ENCODE results near the gene STRBP. TPM values are rescaled to one million over a fixed set of nuclear protein-coding genes. Genes with fewer than 3 reads are reported as not detected.

Gene STRBP
- total RNA-seq, 1 donor from 2014 or later, result 17.3 TPM

DNA sequence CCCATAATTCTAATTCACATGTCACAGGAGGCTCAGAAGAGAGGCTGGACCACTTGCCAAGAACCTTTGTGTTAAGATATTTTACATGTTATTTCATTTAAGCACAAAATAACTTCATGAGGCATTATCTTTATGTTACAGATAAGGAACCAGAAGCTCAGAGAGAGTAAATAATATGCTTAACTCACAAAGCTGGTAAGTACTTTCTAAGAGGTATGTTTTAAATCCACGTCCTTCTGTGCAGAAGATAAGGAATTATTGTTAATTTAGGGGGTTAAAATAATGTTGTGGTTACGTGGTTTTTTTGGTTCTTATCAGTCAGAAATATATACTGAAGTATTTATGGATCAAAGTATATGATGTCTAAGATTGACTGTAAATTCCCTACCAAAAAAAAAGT is 8.0 kb downstream of the STRBP start:
- Mint-ChIP-seq H3K36me3 (ENCODE audit: unreplicated experiment) (no peaks in the 10 kb centered on the region), H3K9me3 (ENCODE audit: unreplicated experiment) (no peaks in the 10 kb centered on the region), H3K27ac (ENCODE audit: unreplicated experiment) (no peak overlapping the region), H3K27me3 (ENCODE audit: unreplicated experiment) (peaks cover 5% of the 10 kb centered on the region), H3K4me1 (ENCODE audit: unreplicated experiment) (no peaks in the 10 kb centered on the region), H3K4me3 (ENCODE audit: unreplicated experiment) (no peak overlapping the region)
- DNase-seq (ENCODE audit: extremely low spot score, unreplicated experiment), result no peak
- TF ChIP-seq, protein P1, sequence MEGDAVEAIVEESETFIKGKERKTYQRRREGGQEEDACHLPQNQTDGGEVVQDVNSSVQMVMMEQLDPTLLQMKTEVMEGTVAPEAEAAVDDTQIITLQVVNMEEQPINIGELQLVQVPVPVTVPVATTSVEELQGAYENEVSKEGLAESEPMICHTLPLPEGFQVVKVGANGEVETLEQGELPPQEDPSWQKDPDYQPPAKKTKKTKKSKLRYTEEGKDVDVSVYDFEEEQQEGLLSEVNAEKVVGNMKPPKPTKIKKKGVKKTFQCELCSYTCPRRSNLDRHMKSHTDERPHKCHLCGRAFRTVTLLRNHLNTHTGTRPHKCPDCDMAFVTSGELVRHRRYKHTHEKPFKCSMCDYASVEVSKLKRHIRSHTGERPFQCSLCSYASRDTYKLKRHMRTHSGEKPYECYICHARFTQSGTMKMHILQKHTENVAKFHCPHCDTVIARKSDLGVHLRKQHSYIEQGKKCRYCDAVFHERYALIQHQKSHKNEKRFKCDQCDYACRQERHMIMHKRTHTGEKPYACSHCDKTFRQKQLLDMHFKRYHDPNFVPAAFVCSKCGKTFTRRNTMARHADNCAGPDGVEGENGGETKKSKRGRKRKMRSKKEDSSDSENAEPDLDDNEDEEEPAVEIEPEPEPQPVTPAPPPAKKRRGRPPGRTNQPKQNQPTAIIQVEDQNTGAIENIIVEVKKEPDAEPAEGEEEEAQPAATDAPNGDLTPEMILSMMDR (IDR thresholded peaks at IDR 0.05), result no peak

DNA sequence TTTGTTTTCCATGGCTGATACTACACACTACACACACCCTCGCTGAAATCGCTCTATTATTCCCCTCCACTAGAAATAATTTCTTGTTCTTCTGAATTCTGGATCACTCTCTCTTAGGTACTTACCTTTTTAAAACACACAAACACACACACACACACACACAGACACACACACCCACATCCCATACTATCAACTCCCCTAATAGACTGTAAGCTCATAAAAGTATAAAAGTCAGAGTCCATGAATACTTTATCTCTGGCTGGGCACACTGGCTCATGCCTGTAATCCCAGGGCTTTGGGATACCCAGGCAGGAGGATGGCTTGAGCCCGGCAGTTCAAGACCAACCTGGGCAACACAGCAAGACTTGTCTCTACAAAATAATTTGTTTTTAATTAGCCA is 11.1 kb downstream of the STRBP start:
- no peak overlapping the region for H3K4me3 Mint-ChIP-seq (ENCODE audit: unreplicated experiment)
- TF ChIP-seq, protein P1 (IDR thresholded peaks at IDR 0.05), result no peak
- DNase-seq (ENCODE audit: extremely low spot score, unreplicated experiment), result no peak
- H3K27ac Mint-ChIP-seq (ENCODE audit: unreplicated experiment), result no peak overlapping the region
- H3K36me3 Mint-ChIP-seq (ENCODE audit: unreplicated experiment), result no peaks in the 10 kb centered on the region
- no peaks in the 10 kb centered on the region for H3K4me1 Mint-ChIP-seq (ENCODE audit: unreplicated experiment)
- no peaks in the 10 kb centered on the region for H3K9me3 Mint-ChIP-seq (ENCODE audit: unreplicated experiment)
- H3K27me3 Mint-ChIP-seq (ENCODE audit: unreplicated experiment), result peaks cover 5% of the 10 kb centered on the region

DNA sequence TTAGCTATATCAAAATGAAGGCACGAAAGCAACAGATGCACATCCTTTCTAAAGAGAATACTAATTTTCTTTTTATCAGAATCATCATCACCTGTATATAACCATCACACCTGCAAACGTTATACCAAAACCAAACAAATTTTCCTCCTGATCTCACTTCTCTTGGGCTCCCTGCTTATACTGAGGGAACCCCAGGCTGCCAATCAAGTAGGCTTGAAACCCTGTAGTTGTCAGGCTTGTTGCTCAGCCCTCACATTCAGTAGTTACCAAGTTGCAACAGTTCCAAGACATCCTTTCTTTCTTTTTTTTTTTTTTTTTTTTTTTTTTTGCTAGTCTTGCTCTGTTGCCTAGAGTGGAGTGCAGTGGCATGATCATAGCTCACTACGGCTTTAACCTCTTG is 12.7 kb downstream of the STRBP start:
- TF ChIP-seq, protein P1 (IDR thresholded peaks at IDR 0.05), result no peak
- H3K36me3 Mint-ChIP-seq (ENCODE audit: unreplicated experiment), result no peaks in the 10 kb centered on the region
- H3K4me1 Mint-ChIP-seq (ENCODE audit: unreplicated experiment), result no peaks in the 10 kb centered on the region
- H3K27me3 Mint-ChIP-seq (ENCODE audit: unreplicated experiment), result peaks cover 5% of the 10 kb centered on the region
- no peak overlapping the region for H3K4me3 Mint-ChIP-seq (ENCODE audit: unreplicated experiment)
- no peak for DNase-seq (ENCODE audit: extremely low spot score, unreplicated experiment)
- no peak overlapping the region for H3K27ac Mint-ChIP-seq (ENCODE audit: unreplicated experiment)
- no peaks in the 10 kb centered on the region for H3K9me3 Mint-ChIP-seq (ENCODE audit: unreplicated experiment)

DNA sequence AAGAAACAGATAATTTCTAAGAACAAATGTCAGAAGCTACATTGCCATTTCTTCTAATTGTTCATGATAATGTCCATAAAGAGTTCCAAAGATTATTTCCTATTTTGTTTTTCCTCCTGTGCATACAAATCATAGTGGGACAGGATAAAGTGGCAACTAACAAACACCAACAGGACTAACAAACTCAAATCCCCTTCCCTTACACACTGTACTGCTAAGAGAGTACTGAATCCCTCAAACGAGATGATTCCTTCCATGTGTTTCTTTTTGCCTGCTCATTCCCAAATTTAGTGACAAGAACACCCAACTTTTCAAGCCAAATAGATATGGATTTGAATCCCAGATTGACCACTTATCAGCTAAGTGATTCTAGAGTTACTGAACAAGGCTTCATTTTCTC is 15.2 kb downstream of the STRBP start:
- no peaks in the 10 kb centered on the region for H3K4me1 Mint-ChIP-seq (ENCODE audit: unreplicated experiment)
- H3K27ac Mint-ChIP-seq (ENCODE audit: unreplicated experiment), result no peak overlapping the region
- TF ChIP-seq, protein P1 (IDR thresholded peaks at IDR 0.05), result no peak
- no peak for DNase-seq (ENCODE audit: extremely low spot score, unreplicated experiment)
- H3K27me3 Mint-ChIP-seq (ENCODE audit: unreplicated experiment), result no peaks in the 10 kb centered on the region
- no peaks in the 10 kb centered on the region for H3K9me3 Mint-ChIP-seq (ENCODE audit: unreplicated experiment)
- no peaks in the 10 kb centered on the region for H3K36me3 Mint-ChIP-seq (ENCODE audit: unreplicated experiment)
- no peak overlapping the region for H3K4me3 Mint-ChIP-seq (ENCODE audit: unreplicated experiment)

DNA sequence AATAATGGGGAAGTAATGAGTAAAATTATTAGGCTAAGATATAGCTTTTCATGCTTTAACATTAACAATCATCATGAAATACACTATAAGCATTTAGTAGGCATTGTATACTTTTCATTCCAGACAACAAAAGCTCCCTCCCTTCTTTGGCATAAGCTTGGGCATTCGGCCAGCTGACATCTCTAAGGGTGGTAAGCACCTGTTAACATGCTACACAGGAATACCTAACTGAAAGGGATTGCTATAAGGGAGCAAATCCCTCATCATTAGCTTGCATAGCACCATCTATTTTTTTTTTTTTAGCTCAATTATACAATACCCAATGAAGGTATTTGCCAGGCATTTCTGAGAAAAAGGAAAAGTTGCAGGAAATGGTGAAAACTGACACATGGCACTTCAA is 16.6 kb downstream of the STRBP start:
- Mint-ChIP-seq H3K27ac (ENCODE audit: unreplicated experiment) (no peak overlapping the region), H3K4me1 (ENCODE audit: unreplicated experiment) (peaks cover 1% of the 10 kb centered on the region)
- TF ChIP-seq, protein P1 (IDR thresholded peaks at IDR 0.05), result no peak

More for the DNA sequence above, 16.6 kb downstream of the STRBP start:
- no peaks in the 10 kb centered on the region for H3K36me3 Mint-ChIP-seq (ENCODE audit: unreplicated experiment)
- H3K4me3 Mint-ChIP-seq (ENCODE audit: unreplicated experiment), result no peak overlapping the region
- H3K27me3 Mint-ChIP-seq (ENCODE audit: unreplicated experiment), result no peaks in the 10 kb centered on the region
- no peaks in the 10 kb centered on the region for H3K9me3 Mint-ChIP-seq (ENCODE audit: unreplicated experiment)
- no peak for DNase-seq (ENCODE audit: extremely low spot score, unreplicated experiment)
